HG03196 (cell line): ENCODE results near the gene RAP1GAP.
"Not testable (repeated sequence)": the region's sequence is repeated elsewhere in the genome, so short reads cannot be mapped to it uniquely, and the experiment has no call there.

Source experiments
- ATAC-seq: cut with Tn5 transposase; IDR thresholded peaks from one replicate; pipeline ENCODE4 v1.9.1; 2021; ENCODE audit not compliant: unreplicated experiment

RAP1GAP gene

GRCh38 chr1:21647431-21648351 is 21.5 kb downstream of the RAP1GAP start:
- no peak for ATAC-seq

GRCh38 chr1:21645550-21645949 is 23.6 kb downstream of the RAP1GAP start:
- no peak for ATAC-seq

- ATAC-seq = no peak
These were observed 24.3 kb downstream of the RAP1GAP start for GRCh38 chr1:21644906-21645305.

GRCh38 chr1:21644348-21644747 is 24.8 kb downstream of the RAP1GAP start:
- ATAC-seq = no peak

- no peak for ATAC-seq
These were observed 25.5 kb downstream of the RAP1GAP start for GRCh38 chr1:21643624-21644023.

GRCh38 chr1:21641967-21642739 is 27.0 kb downstream of the RAP1GAP start:
- ATAC-seq = no peak

- ATAC-seq = no peak
These were observed 27.6 kb downstream of the RAP1GAP start for GRCh38 chr1:21641537-21641936.

GRCh38 chr1:21641076-21641475 is 28.1 kb downstream of the RAP1GAP start:
- ATAC-seq = no peak

GRCh38 chr1:21640653-21641052 is 28.5 kb downstream of the RAP1GAP start:
- ATAC-seq = no peak

GRCh38 chr1:21639594-21640041 is 29.5 kb downstream of the RAP1GAP start:
- no peak for ATAC-seq

GRCh38 chr1:21638531-21639341 is 30.4 kb downstream of the RAP1GAP start:
- ATAC-seq = no peak

- ATAC-seq = no peak
These were observed 31.6 kb downstream of the RAP1GAP start for GRCh38 chr1:21637514-21637913.

- ATAC-seq = no peak
These were observed 33.1 kb downstream of the RAP1GAP start for GRCh38 chr1:21636029-21636428.

GRCh38 chr1:21634806-21635535 is 34.2 kb downstream of the RAP1GAP start:
- no peak for ATAC-seq

GRCh38 chr1:21633992-21634805 is 35.0 kb downstream of the RAP1GAP start:
- ATAC-seq = no peak

- no peak for ATAC-seq
These were observed 35.9 kb downstream of the RAP1GAP start for GRCh38 chr1:21633141-21633755.

GRCh38 chr1:21631944-21632887 is 36.9 kb downstream of the RAP1GAP start:
- no peak for ATAC-seq

GRCh38 chr1:21631590-21631943 is 37.6 kb downstream of the RAP1GAP start:
- ATAC-seq = not testable (repeated sequence)
